IPS DF 4.7 (cell line): ENCODE results near the gene RBAK.
A peak's percentile ranks its signal among the peaks of the same experiment; 100 is the strongest.
"Not testable (repeated sequence)": the region's sequence is repeated elsewhere in the genome, so short reads cannot be mapped to it uniquely, and the experiment has no call there.

ENCODE experiments used
- DNase-seq: peaks from one replicate; pipeline ENCODE4 v3.0.0-alpha.2; 2013; ENCODE audit warnings: low spot score; ENCODE audit errors: extremely low read depth

Gene RBAK

GRCh38 chr7:5045558-5046396 lies at the start of gene RBAK:
TSS of gene RBAK (plus strand) at chr7:5045860. CDS start at chr7:5048077, 2,217 bp downstream.
- DNase-seq = peak; percentile 81

- no peak for DNase-seq
Measured at GRCh38 chr7:4996696-4997222, 48.9 kb upstream of the RBAK start.

- no peak for DNase-seq
Measured at GRCh38 chr7:4998244-4998643, 47.4 kb upstream of the RBAK start.

- DNase-seq = no peak
Measured at GRCh38 chr7:4998910-4999309, 46.8 kb upstream of the RBAK start.

GRCh38 chr7:4999369-4999950 lies 46.2 kb upstream of the RBAK start:
- no peak for DNase-seq

- no peak for DNase-seq
Measured at GRCh38 chr7:5001003-5001402, 44.7 kb upstream of the RBAK start.

- DNase-seq = no peak
Measured at GRCh38 chr7:5001911-5002310, 43.7 kb upstream of the RBAK start.

- DNase-seq = no peak
Measured at GRCh38 chr7:5005066-5005465, 40.6 kb upstream of the RBAK start.

- no peak for DNase-seq
Measured at GRCh38 chr7:5012985-5013384, 32.7 kb upstream of the RBAK start.

- not testable (repeated sequence) for DNase-seq
Measured at GRCh38 chr7:5015936-5016335, 29.7 kb upstream of the RBAK start.

GRCh38 chr7:5017626-5018025 lies 28.0 kb upstream of the RBAK start:
- not testable (repeated sequence) for DNase-seq

- DNase-seq = no peak
Measured at GRCh38 chr7:5020098-5020497, 25.6 kb upstream of the RBAK start.

GRCh38 chr7:5020976-5021550 lies 24.6 kb upstream of the RBAK start:
- DNase-seq = not testable (repeated sequence)

- DNase-seq = not testable (repeated sequence)
Measured at GRCh38 chr7:5023626-5024025, 22.0 kb upstream of the RBAK start.

GRCh38 chr7:5027796-5028410 lies 17.8 kb upstream of the RBAK start:
- not testable (repeated sequence) for DNase-seq

GRCh38 chr7:5033186-5033585 lies 12.5 kb upstream of the RBAK start:
- DNase-seq = not testable (repeated sequence)

- DNase-seq = no peak
Measured at GRCh38 chr7:5035276-5035675, 10.4 kb upstream of the RBAK start.

- no peak for DNase-seq
Measured at GRCh38 chr7:5036446-5036845, 9.2 kb upstream of the RBAK start.

- DNase-seq = no peak
Measured at GRCh38 chr7:5041047-5041446, 4.6 kb upstream of the RBAK start.

- no peak for DNase-seq
Measured at GRCh38 chr7:5043661-5044060, 2.0 kb upstream of the RBAK start.

GRCh38 chr7:5046397-5046732 lies 705 bp downstream of the RBAK start:
- not testable (repeated sequence) for DNase-seq

GRCh38 chr7:5047127-5047526 lies 1.5 kb downstream of the RBAK start:
- not testable (repeated sequence) for DNase-seq
